GM21360 (cell line): ENCODE results near the gene MAGEF1.

Experiments used
- ATAC-seq: cut with Tn5 transposase; IDR thresholded peaks from one replicate; pipeline ENCODE4 v1.9.1; 2021; ENCODE audit warnings: mild to moderate bottlenecking, moderate library complexity; ENCODE audit not compliant: unreplicated experiment

Gene MAGEF1

GRCh38 chr3:184711493-184712247, at the start of gene MAGEF1:
Gene MAGEF1 (minus strand): TSS chr3:184712064. CDS start chr3:184711821, 243 bp downstream.
- ATAC-seq, result peak; percentile 69

GRCh38 chr3:184761075-184761841, 49.4 kb upstream of the MAGEF1 start:
- no peak for ATAC-seq

GRCh38 chr3:184760337-184761074, 48.6 kb upstream of the MAGEF1 start:
- ATAC-seq, result no peak

GRCh38 chr3:184759666-184760200, 47.9 kb upstream of the MAGEF1 start:
- ATAC-seq, result no peak

GRCh38 chr3:184758056-184758455, 46.2 kb upstream of the MAGEF1 start:
- ATAC-seq, result no peak

GRCh38 chr3:184757022-184757651, 45.3 kb upstream of the MAGEF1 start:
- no peak for ATAC-seq

- no peak for ATAC-seq
Measured at GRCh38 chr3:184756151-184757021, 44.5 kb upstream of the MAGEF1 start.

- no peak for ATAC-seq
Measured at GRCh38 chr3:184755315-184755731, 43.5 kb upstream of the MAGEF1 start.

- ATAC-seq, result no peak
Measured at GRCh38 chr3:184752361-184752760, 40.5 kb upstream of the MAGEF1 start.

- no peak for ATAC-seq
Measured at GRCh38 chr3:184751204-184752040, 39.6 kb upstream of the MAGEF1 start.

- no peak for ATAC-seq
Measured at GRCh38 chr3:184750349-184751083, 38.7 kb upstream of the MAGEF1 start.

GRCh38 chr3:184749168-184749744, 37.4 kb upstream of the MAGEF1 start:
- no peak for ATAC-seq

- no peak for ATAC-seq
Measured at GRCh38 chr3:184748219-184749135, 36.6 kb upstream of the MAGEF1 start.

GRCh38 chr3:184746131-184747120, 34.6 kb upstream of the MAGEF1 start:
- ATAC-seq, result no peak

GRCh38 chr3:184745526-184745925, 33.7 kb upstream of the MAGEF1 start:
- ATAC-seq, result no peak

GRCh38 chr3:184743248-184743647, 31.4 kb upstream of the MAGEF1 start:
- ATAC-seq, result no peak
